ENCODE data around the gene MMP7.

MMP7 gene

GRCh38 chr11:102499151-102499550, 31.4 kb downstream of the MMP7 start:
- in situ Hi-C loops (cut with MboI; ENCODE audit: low sequenced_read_pairs): loop anchor here (5.0 to 10.0 kb wide), 2 partner anchors 157 to 214 kb away; no protein-coding TSS in a partner anchor
- no peaks in the 10 kb centered on the region for H3K36me3 ChIP-seq (replicated peaks)
- H3K4me1 ChIP-seq: no peaks in the 10 kb centered on the region
- H3K27me3 ChIP-seq (ENCODE audit: low read depth): peaks cover 31% of the 10 kb centered on the region
- H3K9me3 ChIP-seq: no peaks in the 10 kb centered on the region
- DNase-seq (ENCODE audit: low spot score in 2 of 2): no peak
- H3K4me3 ChIP-seq: no peak overlapping the region

GRCh38 chr11:102497061-102497460, 33.5 kb downstream of the MMP7 start:
- Histone ChIP-seq H3K4me3 (no peak overlapping the region), H3K4me1 (no peaks in the 10 kb centered on the region), H3K9me3 (no peaks in the 10 kb centered on the region), H3K27me3 (ENCODE audit: low read depth) (peaks cover 21% of the 10 kb centered on the region), H3K36me3 (replicated peaks) (no peaks in the 10 kb centered on the region)
- DNase-seq (ENCODE audit: low spot score in 2 of 2): no peak
- in situ Hi-C loops (cut with MboI; ENCODE audit: low sequenced_read_pairs): loop anchor here (5.0 to 10.0 kb wide), 2 partner anchors 155 to 212 kb away; no protein-coding TSS in a partner anchor

GRCh38 chr11:102495161-102496042, 35.1 kb downstream of the MMP7 start:
- Histone ChIP-seq H3K9me3 (no peaks in the 10 kb centered on the region), H3K4me1 (no peaks in the 10 kb centered on the region), H3K36me3 (replicated peaks) (no peaks in the 10 kb centered on the region), H3K27me3 (ENCODE audit: low read depth) (peaks cover 13% of the 10 kb centered on the region), H3K4me3 (no peak overlapping the region)
- in situ Hi-C loops (cut with MboI; ENCODE audit: low sequenced_read_pairs): loop anchor here (5.0 to 10.0 kb wide), 2 partner anchors 153 to 211 kb away; no protein-coding TSS in a partner anchor
- peak; percentile 58 to 81 for DNase-seq (ENCODE audit: low spot score in 2 of 2)

GRCh38 chr11:102494216-102494615, 36.3 kb downstream of the MMP7 start:
- in situ Hi-C loops (cut with MboI; ENCODE audit: low sequenced_read_pairs): loop anchor here (10.0 kb wide), 1 partner anchor 209 kb away; no protein-coding TSS in a partner anchor
- Histone ChIP-seq H3K4me3 (no peak overlapping the region), H3K27me3 (ENCODE audit: low read depth) (peaks cover 4% of the 10 kb centered on the region; the same call in 1 of the 2 replicates), H3K4me1 (no peaks in the 10 kb centered on the region), H3K9me3 (no peaks in the 10 kb centered on the region), H3K36me3 (replicated peaks) (no peaks in the 10 kb centered on the region)
- DNase-seq (ENCODE audit: low spot score in 2 of 2): no peak

- Histone ChIP-seq H3K4me1 (no peaks in the 10 kb centered on the region), H3K9me3 (no peaks in the 10 kb centered on the region), H3K27me3 (ENCODE audit: low read depth) (peaks cover 4% of the 10 kb centered on the region; the same call in 1 of the 2 replicates), H3K4me3 (no peak overlapping the region), H3K36me3 (replicated peaks) (no peaks in the 10 kb centered on the region)
- in situ Hi-C loops (cut with MboI; ENCODE audit: low sequenced_read_pairs): loop anchor here (10.0 kb wide), 1 partner anchor 209 kb away; no protein-coding TSS in a partner anchor
- DNase-seq (ENCODE audit: low spot score in 2 of 2): no peak
Measured at GRCh38 chr11:102493524-102493923, 37.0 kb downstream of the MMP7 start.

- Histone ChIP-seq H3K4me3 (no peak overlapping the region), H3K9me3 (no peaks in the 10 kb centered on the region), H3K36me3 (replicated peaks) (no peaks in the 10 kb centered on the region), H3K4me1 (no peaks in the 10 kb centered on the region), H3K27me3 (ENCODE audit: low read depth) (no peaks in the 10 kb centered on the region; the same call in 1 of the 2 replicates)
- DNase-seq (ENCODE audit: low spot score in 2 of 2): no peak
- in situ Hi-C loops (cut with MboI; ENCODE audit: low sequenced_read_pairs): loop anchor here (10.0 kb wide), 1 partner anchor 207 kb away; no protein-coding TSS in a partner anchor
Measured at GRCh38 chr11:102491969-102492368, 38.6 kb downstream of the MMP7 start.

GRCh38 chr11:102489186-102490145, 41.1 kb downstream of the MMP7 start:
- no peaks in the 10 kb centered on the region for H3K36me3 ChIP-seq (replicated peaks)
- no peaks in the 10 kb centered on the region for H3K9me3 ChIP-seq
- H3K27me3 ChIP-seq (ENCODE audit: low read depth): no peaks in the 10 kb centered on the region; the same call in 1 of the 2 replicates
- no peak for DNase-seq (ENCODE audit: low spot score in 2 of 2)
- H3K4me3 ChIP-seq: no peak overlapping the region
- no peaks in the 10 kb centered on the region for H3K4me1 ChIP-seq
- in situ Hi-C loops (cut with MboI; ENCODE audit: low sequenced_read_pairs): loop anchor here (5.0 to 10.0 kb wide), 2 partner anchors 97 to 205 kb away; no protein-coding TSS in a partner anchor

- no peaks in the 10 kb centered on the region for H3K9me3 ChIP-seq
- H3K36me3 ChIP-seq (replicated peaks): no peaks in the 10 kb centered on the region
- no peak for DNase-seq (ENCODE audit: low spot score in 2 of 2)
- in situ Hi-C loops (cut with MboI; ENCODE audit: low sequenced_read_pairs): loop anchor here (5.0 kb wide), 1 partner anchor 96 kb away; no protein-coding TSS in a partner anchor
- no peaks in the 10 kb centered on the region for H3K4me1 ChIP-seq
- H3K27me3 ChIP-seq (ENCODE audit: low read depth): no peaks in the 10 kb centered on the region; the same call in 1 of the 2 replicates
- H3K4me3 ChIP-seq: no peak overlapping the region
Measured at GRCh38 chr11:102488208-102488607, 42.3 kb downstream of the MMP7 start.

GRCh38 chr11:102487214-102487613, 43.3 kb downstream of the MMP7 start:
- H3K4me3 ChIP-seq: no peak overlapping the region
- H3K36me3 ChIP-seq (replicated peaks): no peaks in the 10 kb centered on the region
- no peaks in the 10 kb centered on the region for H3K27me3 ChIP-seq (ENCODE audit: low read depth)
- no peak for DNase-seq (ENCODE audit: low spot score in 2 of 2)
- in situ Hi-C loops (cut with MboI; ENCODE audit: low sequenced_read_pairs): loop anchor here (5.0 kb wide), 1 partner anchor 95 kb away; no protein-coding TSS in a partner anchor
- no peaks in the 10 kb centered on the region for H3K4me1 ChIP-seq
- no peaks in the 10 kb centered on the region for H3K9me3 ChIP-seq

GRCh38 chr11:102486584-102486983, 44.0 kb downstream of the MMP7 start:
- no peaks in the 10 kb centered on the region for H3K36me3 ChIP-seq (replicated peaks)
- H3K4me3 ChIP-seq: no peak overlapping the region
- DNase-seq (ENCODE audit: low spot score in 2 of 2): no peak
- peaks cover 1% of the 10 kb centered on the region for H3K4me1 ChIP-seq
- no peaks in the 10 kb centered on the region for H3K9me3 ChIP-seq
- H3K27me3 ChIP-seq (ENCODE audit: low read depth): no peaks in the 10 kb centered on the region
- in situ Hi-C loops (cut with MboI; ENCODE audit: low sequenced_read_pairs): loop anchor here (5.0 kb wide), 1 partner anchor 94 kb away; no protein-coding TSS in a partner anchor

- Histone ChIP-seq H3K27me3 (ENCODE audit: low read depth) (no peaks in the 10 kb centered on the region), H3K9me3 (no peaks in the 10 kb centered on the region), H3K4me1 (peaks cover 4% of the 10 kb centered on the region), H3K36me3 (replicated peaks) (no peaks in the 10 kb centered on the region), H3K4me3 (no peak overlapping the region)
- DNase-seq (ENCODE audit: low spot score in 2 of 2): no peak
- in situ Hi-C loops (cut with MboI; ENCODE audit: low sequenced_read_pairs): loop anchor here (5.0 kb wide), 1 partner anchor 93 kb away; no protein-coding TSS in a partner anchor
Measured at GRCh38 chr11:102485095-102485722, 45.3 kb downstream of the MMP7 start.

- no peaks in the 10 kb centered on the region for H3K27me3 ChIP-seq (ENCODE audit: low read depth)
- no peak overlapping the region for H3K4me3 ChIP-seq
- no peaks in the 10 kb centered on the region for H3K36me3 ChIP-seq (replicated peaks)
- no peak for DNase-seq (ENCODE audit: low spot score in 2 of 2)
- no peaks in the 10 kb centered on the region for H3K9me3 ChIP-seq
- peaks cover 4% of the 10 kb centered on the region for H3K4me1 ChIP-seq
- in situ Hi-C loops (cut with MboI; ENCODE audit: low sequenced_read_pairs): no loop called here
Measured at GRCh38 chr11:102482433-102482832, 48.1 kb downstream of the MMP7 start.

GRCh38 chr11:102479733-102480132, 50.8 kb downstream of the MMP7 start:
- Histone ChIP-seq H3K4me1 (peaks cover 15% of the 10 kb centered on the region), H3K36me3 (replicated peaks) (no peaks in the 10 kb centered on the region), H3K9me3 (no peaks in the 10 kb centered on the region), H3K4me3 (no peak overlapping the region), H3K27me3 (ENCODE audit: low read depth) (no peaks in the 10 kb centered on the region)
- no peak for DNase-seq (ENCODE audit: low spot score in 2 of 2)
- in situ Hi-C loops (cut with MboI; ENCODE audit: low sequenced_read_pairs): no loop called here

Measured in HAP-1 (cell line).